Uterus (tissue), 4 donors: ENCODE measurements around the gene OR4D9. TPM values are rescaled to one million over a fixed set of nuclear protein-coding genes. Genes with fewer than 3 reads are reported as not detected.
A peak's percentile ranks its signal among the peaks of the same experiment; 100 is the strongest.

Experiments used
- DNase-seq, 2 donors: peaks; one replicate each; pipeline ENCODE4 v3.0.0-alpha.2; 2019 to 2020
- H3K27ac ChIP-seq, 2 donors: fragments of 200-600 bp; sonication (generic); 1 replicate in 1 of 2; 2 replicates in 1 of 2; pipeline ENCODE4 v1.5.1; 2016 to 2018
- H3K27me3 ChIP-seq, 2 donors: fragments of 200-600 bp; sonication (generic); one replicate each; pipeline ENCODE4 v1.5.1; 2018 to 2019; ENCODE audit warnings: control low read depth in 1 of 2
- H3K36me3 ChIP-seq, 2 donors: fragments of 200-600 bp; sonication (generic); one replicate each; pipeline ENCODE4 v1.5.1; 2019; ENCODE audit warnings: control low read depth in 1 of 2
- H3K4me1 ChIP-seq, 2 donors: fragments of 200-600 bp; sonication (generic); one replicate each; pipeline ENCODE4 v1.5.1; 2018 to 2019; ENCODE audit warnings: control low read depth in 1 of 2
- H3K4me3 ChIP-seq, 2 donors: fragments of 200-600 bp; sonication (generic); 1 replicate in 1 of 2; 2 replicates in 1 of 2; pipeline ENCODE4 v1.5.1; 2018 to 2019; ENCODE audit warnings: mild to moderate bottlenecking in 1 of 2
- H3K9me3 ChIP-seq, 2 donors: fragments of 200-600 bp; sonication (generic); one replicate each; pipeline ENCODE4 v1.5.1; 2019; ENCODE audit warnings: control low read depth in 1 of 2
- POLR2A ChIP-seq, 2 donors: fragments of 450-650 bp; IDR thresholded peaks; one replicate each; pipeline ENCODE4 v1.6.1; 2016; ENCODE audit warnings: antibody characterized with exemption in 2 of 2, mild to moderate bottlenecking in 1 of 2, moderate library complexity in 1 of 2
- intact Hi-C: fragments of 100-400 bp; cut with DNase I; formaldehyde crosslinking; loops from one replicate; pipeline ENCODE4 v1.15.1; 2023; ENCODE audit warnings: low total_unique reads
- total RNA-seq, 4 donors: library from RNA; depleted of rRNA in 3 of 4; stranded (reverse); fragments of >200 nt in 3 of 4; gene quantifications; one replicate each; pipeline versions ENCODE4 v1.1.0 to v1.2.4, GENCODE V29; 2014 to 2023
- TF ChIP-seq, protein P1 (sequence below), 4 experiments: fragments of 200-600 bp in 2 of 4; fragments of 450-650 bp in 2 of 4; sonication (generic) in 2 of 4; IDR thresholded peaks; one replicate each; pipeline ENCODE4 v1.5.1; 2016 to 2019; ENCODE audit warnings: antibody characterized with exemption in 4 of 4, mild to moderate bottlenecking in 2 of 4, moderate library complexity in 1 of 4
- donor health status: DM: yes; HTN: yes; CAD: no.

OR4D9 gene
- total RNA-seq, 4 donors from 2014 or later: not detected

DNA sequence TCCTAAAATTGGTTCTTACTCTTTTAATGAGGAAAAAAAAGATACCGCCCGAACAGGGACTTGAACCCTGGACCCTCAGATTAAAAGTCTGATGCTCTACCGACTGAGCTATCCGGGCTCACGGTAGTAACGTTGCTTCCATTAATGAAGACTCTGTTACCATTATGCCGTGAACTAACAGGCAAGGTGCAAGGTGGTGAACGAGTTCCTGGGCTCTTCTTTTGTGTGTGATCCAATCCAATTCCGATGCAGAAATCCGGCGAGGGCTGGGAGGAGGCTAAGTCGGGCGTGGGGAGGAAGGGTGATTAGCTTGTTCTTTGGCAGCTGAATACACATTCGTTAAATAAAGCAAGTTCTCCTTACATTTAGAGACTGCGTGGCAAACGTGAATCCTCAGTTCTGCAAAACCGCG is 49.0 kb downstream of the OR4D9 start:
- H3K27me3 ChIP-seq: no peaks in the 10 kb centered on the region
- no peaks in the 10 kb centered on the region for H3K36me3 ChIP-seq
- peak; percentile 60 to 63 for DNase-seq
- no peaks in the 10 kb centered on the region for H3K9me3 ChIP-seq
- H3K4me3 ChIP-seq: peak overlapping the region; percentile 58 to 63
- intact Hi-C loops: no loop called here
- TF ChIP-seq, protein P1, sequence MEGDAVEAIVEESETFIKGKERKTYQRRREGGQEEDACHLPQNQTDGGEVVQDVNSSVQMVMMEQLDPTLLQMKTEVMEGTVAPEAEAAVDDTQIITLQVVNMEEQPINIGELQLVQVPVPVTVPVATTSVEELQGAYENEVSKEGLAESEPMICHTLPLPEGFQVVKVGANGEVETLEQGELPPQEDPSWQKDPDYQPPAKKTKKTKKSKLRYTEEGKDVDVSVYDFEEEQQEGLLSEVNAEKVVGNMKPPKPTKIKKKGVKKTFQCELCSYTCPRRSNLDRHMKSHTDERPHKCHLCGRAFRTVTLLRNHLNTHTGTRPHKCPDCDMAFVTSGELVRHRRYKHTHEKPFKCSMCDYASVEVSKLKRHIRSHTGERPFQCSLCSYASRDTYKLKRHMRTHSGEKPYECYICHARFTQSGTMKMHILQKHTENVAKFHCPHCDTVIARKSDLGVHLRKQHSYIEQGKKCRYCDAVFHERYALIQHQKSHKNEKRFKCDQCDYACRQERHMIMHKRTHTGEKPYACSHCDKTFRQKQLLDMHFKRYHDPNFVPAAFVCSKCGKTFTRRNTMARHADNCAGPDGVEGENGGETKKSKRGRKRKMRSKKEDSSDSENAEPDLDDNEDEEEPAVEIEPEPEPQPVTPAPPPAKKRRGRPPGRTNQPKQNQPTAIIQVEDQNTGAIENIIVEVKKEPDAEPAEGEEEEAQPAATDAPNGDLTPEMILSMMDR (IDR thresholded peaks at IDR 0.05): no peak
- no peak for TF ChIP-seq POLR2A (IDR thresholded peaks at IDR 0.05)
- H3K4me1 ChIP-seq: no peaks in the 10 kb centered on the region
- peak overlapping the region; percentile 88 to 96 for H3K27ac ChIP-seq

DNA sequence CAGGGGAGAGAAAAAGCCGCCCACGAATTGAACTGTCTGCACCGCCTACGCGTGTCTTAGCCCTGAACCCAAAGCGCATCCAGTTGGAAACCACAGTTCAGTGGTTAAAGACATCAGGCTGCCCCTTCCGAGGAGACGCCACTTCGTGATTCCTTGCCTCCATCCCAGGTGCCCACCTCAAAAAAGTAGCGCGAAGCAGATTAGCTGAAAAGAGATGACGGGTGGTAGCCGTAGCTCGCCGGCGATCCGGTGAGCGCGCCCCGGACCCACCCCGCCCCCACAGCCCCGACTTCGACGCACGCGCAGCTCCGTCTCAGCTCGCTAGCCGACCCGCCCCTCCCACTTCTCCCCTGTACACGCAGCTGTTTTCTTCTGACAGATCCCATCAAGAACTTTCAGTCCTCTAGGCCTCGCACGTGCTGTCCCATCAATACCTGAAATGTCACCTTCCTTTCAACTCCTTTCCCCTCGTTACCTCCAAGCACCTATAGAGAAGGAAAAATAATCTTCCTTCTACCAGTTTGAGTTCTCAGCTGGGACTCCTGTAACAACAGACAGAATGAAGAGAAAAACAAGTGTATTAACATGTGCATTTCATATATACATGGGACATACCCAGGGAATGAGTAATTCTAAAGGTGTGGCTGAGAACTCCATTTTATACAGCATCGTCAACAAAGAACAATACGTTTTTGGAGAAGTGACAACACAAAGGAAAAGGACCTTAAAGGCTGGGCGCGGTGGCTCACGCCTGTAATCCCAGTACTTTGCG is 49.5 kb downstream of the OR4D9 start:
- Histone ChIP-seq H3K4me3 (peak overlapping the region; percentile 58 to 63), H3K9me3 (no peaks in the 10 kb centered on the region), H3K27me3 (no peaks in the 10 kb centered on the region), H3K36me3 (no peaks in the 10 kb centered on the region), H3K27ac (peak overlapping the region; percentile 88 to 96), H3K4me1 (no peaks in the 10 kb centered on the region)
- TF ChIP-seq POLR2A (IDR thresholded peaks at IDR 0.05): peak in 1 of 2 donors; percentile 41
- TF ChIP-seq, protein P1 (IDR thresholded peaks at IDR 0.05): no peak
- intact Hi-C loops: no loop called here
- peak; percentile 83 to 91 for DNase-seq

DNA sequence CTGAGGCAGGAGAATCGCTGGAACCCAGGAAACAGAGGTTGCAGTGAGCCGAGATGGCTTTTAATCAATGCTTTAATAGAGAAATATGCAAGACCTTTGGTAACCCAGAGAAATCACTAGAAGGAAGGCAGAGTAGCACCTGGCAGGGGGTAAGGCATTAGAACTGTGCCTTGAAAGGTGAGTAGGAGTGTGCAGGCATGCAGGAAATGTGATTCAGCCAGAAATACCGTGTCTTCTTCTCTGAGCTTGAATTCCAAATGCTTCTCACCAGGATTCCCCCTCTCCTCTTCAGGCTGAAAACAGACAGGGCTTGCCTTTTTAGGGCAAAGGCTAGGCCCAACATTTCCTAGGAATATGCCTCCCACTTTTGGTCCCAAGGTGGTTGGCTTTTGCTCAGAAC is 51.0 kb downstream of the OR4D9 start:
- no peak overlapping the region for H3K4me3 ChIP-seq
- TF ChIP-seq POLR2A (IDR thresholded peaks at IDR 0.05): no peak
- TF ChIP-seq, protein P1 (IDR thresholded peaks at IDR 0.05): no peak
- no peaks in the 10 kb centered on the region for H3K27me3 ChIP-seq
- H3K27ac ChIP-seq: peak overlapping the region in 1 of 2 donors; percentile 96
- no peaks in the 10 kb centered on the region for H3K4me1 ChIP-seq
- no peaks in the 10 kb centered on the region for H3K36me3 ChIP-seq
- intact Hi-C loops: no loop called here
- H3K9me3 ChIP-seq: no peaks in the 10 kb centered on the region
- no peak for DNase-seq

Other genes starting within 250 kb of the OR4D9 start
- gene OR5AN1, start 152.6 kb upstream of the OR4D9 start, total RNA-seq: not detected
- gene OR5A2, start 85.1 kb upstream of the OR4D9 start, total RNA-seq: not detected
- gene OR5A1, start 75.1 kb upstream of the OR4D9 start, total RNA-seq: not detected
- not detected for gene OR4D6, start 54.6 kb upstream of the OR4D9 start, total RNA-seq
- not detected for gene OR4D10, start 38.2 kb upstream of the OR4D9 start, total RNA-seq
- not detected for gene OR4D11, start 8.0 kb upstream of the OR4D9 start, total RNA-seq
- gene OSBP, start 104.2 kb downstream of the OR4D9 start, total RNA-seq: 10 to 100 TPM; 27.4 to 51.0 (median 41.9) TPM
- gene PATL1, start 157.5 kb downstream of the OR4D9 start, total RNA-seq: 10 to 100 TPM in 2 of 4 donors, 1 to 10 TPM in 2; 3.5 to 43.0 (median 17.3) TPM
- not detected for gene OR10V1, start 202.3 kb downstream of the OR4D9 start, total RNA-seq
- gene STX3, start 243.8 kb downstream of the OR4D9 start, total RNA-seq: 10 to 100 TPM in 3 of 4 donors, 1 to 10 TPM in 1; 8.9 to 36.6 (median 26.3) TPM